HG03064 (cell line): Measurements from ENCODE around the gene HOXD12.

Experiments used
- ATAC-seq: cut with Tn5 transposase; IDR thresholded peaks from one replicate; pipeline ENCODE4 v1.9.1; 2021; ENCODE audit warnings: low read depth; ENCODE audit not compliant: unreplicated experiment

Gene HOXD12

GRCh38 chr2:176092270-176093144 is 7.1 kb upstream of the HOXD12 start, which contains the start of gene HOXD13:
TSS of gene HOXD13 (plus strand) at chr2:176092721. CDS start at chr2:176092891, 170 bp downstream.
- no peak for ATAC-seq

GRCh38 chr2:176093145-176093897 is 6.3 kb upstream of the HOXD12 start:
- ATAC-seq: no peak

- ATAC-seq: no peak
Measured at GRCh38 chr2:176093898-176094249, 5.7 kb upstream of the HOXD12 start.

- ATAC-seq: no peak
Measured at GRCh38 chr2:176094349-176094748, 5.2 kb upstream of the HOXD12 start.

GRCh38 chr2:176095421-176095820 is 4.2 kb upstream of the HOXD12 start:
- no peak for ATAC-seq

GRCh38 chr2:176096243-176096985 is 3.2 kb upstream of the HOXD12 start:
- no peak for ATAC-seq

GRCh38 chr2:176096986-176097819 is 2.4 kb upstream of the HOXD12 start:
- ATAC-seq: peak; percentile 69

- ATAC-seq: no peak
Measured at GRCh38 chr2:176097820-176098365, 1.7 kb upstream of the HOXD12 start.

- no peak for ATAC-seq
Measured at GRCh38 chr2:176098366-176099158, 1.0 kb upstream of the HOXD12 start.

GRCh38 chr2:176099159-176099727 is 352 bp upstream of the HOXD12 start:
- no peak for ATAC-seq

- no peak for ATAC-seq
Measured at GRCh38 chr2:176100547-176101140, 1.0 kb downstream of the HOXD12 start.

- ATAC-seq: no peak
Measured at GRCh38 chr2:176101216-176101830, 1.7 kb downstream of the HOXD12 start.

- ATAC-seq: no peak
Measured at GRCh38 chr2:176101842-176102241, 2.2 kb downstream of the HOXD12 start.

- no peak for ATAC-seq
Measured at GRCh38 chr2:176102309-176102866, 2.8 kb downstream of the HOXD12 start.

- no peak for ATAC-seq
Measured at GRCh38 chr2:176103194-176103593, 3.6 kb downstream of the HOXD12 start.

GRCh38 chr2:176103742-176104315 is 4.2 kb downstream of the HOXD12 start:
- no peak for ATAC-seq
